ENCODE measurements around the gene PTPRC. TPM values are rescaled to one million over a fixed set of nuclear protein-coding genes. Genes with fewer than 3 reads are reported as not detected.

PTPRC gene
- total RNA-seq, 1 experiment from 2014 or later = 1.4 TPM

GRCh38 chr1:198772626-198773025 is 133.8 kb downstream of the PTPRC start:
- H3K27ac ChIP-seq (ENCODE audit: low read length) = no peak overlapping the region
- in situ Hi-C loops (cut with HindIII; ENCODE audit: low pct_unique_long_range_greater_than_20kb, low sequenced_read_pairs) (no loop called here), intact Hi-C loops (cut with micrococcal nuclease; ENCODE audit: unreplicated experiment) (loop anchor here (5.0 kb wide), 3 partner anchors 165 to 780 kb away; no protein-coding TSS in a partner anchor)
- ChIA-PET POLR2A (no interaction called here), CTCF (no interaction called here)
- no peaks in the 10 kb centered on the region for H3K9me3 ChIP-seq (ENCODE audit: control insufficient read depth, insufficient read depth, low read depth, low read length)
- ATAC-seq (no peak), DNase-seq (ENCODE audit: low read depth, low spot score) (no peak)
- H3K4me1 ChIP-seq (ENCODE audit: control insufficient read depth, insufficient read depth, low read length) = no peaks in the 10 kb centered on the region
- H3K36me3 ChIP-seq (ENCODE audit: control insufficient read depth, insufficient read depth, low read length) = no peaks in the 10 kb centered on the region
- H3K4me3 ChIP-seq (ENCODE audit: low read depth in 2 of 2, low read length in 2 of 2) = no peak overlapping the region
- no TSS peak for BruUV-seq (replicated peaks)
- no peak for TF ChIP-seq POLR2AphosphoS5 (IDR thresholded peaks at IDR 0.05; ENCODE audit: low read depth, low read length)
- TF ChIP-seq, protein P1, sequence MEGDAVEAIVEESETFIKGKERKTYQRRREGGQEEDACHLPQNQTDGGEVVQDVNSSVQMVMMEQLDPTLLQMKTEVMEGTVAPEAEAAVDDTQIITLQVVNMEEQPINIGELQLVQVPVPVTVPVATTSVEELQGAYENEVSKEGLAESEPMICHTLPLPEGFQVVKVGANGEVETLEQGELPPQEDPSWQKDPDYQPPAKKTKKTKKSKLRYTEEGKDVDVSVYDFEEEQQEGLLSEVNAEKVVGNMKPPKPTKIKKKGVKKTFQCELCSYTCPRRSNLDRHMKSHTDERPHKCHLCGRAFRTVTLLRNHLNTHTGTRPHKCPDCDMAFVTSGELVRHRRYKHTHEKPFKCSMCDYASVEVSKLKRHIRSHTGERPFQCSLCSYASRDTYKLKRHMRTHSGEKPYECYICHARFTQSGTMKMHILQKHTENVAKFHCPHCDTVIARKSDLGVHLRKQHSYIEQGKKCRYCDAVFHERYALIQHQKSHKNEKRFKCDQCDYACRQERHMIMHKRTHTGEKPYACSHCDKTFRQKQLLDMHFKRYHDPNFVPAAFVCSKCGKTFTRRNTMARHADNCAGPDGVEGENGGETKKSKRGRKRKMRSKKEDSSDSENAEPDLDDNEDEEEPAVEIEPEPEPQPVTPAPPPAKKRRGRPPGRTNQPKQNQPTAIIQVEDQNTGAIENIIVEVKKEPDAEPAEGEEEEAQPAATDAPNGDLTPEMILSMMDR (IDR thresholded peaks at IDR 0.05) = no peak
- TF ChIP-seq TCF7L2 (IDR thresholded peaks at IDR 0.05; ENCODE audit: low read depth, low read length) = no peak
- TF ChIP-seq SIN3A (IDR thresholded peaks at IDR 0.05; ENCODE audit: borderline replicate concordance, insufficient read depth, low read depth, low read length) = no peak
- TF ChIP-seq, protein P2, sequence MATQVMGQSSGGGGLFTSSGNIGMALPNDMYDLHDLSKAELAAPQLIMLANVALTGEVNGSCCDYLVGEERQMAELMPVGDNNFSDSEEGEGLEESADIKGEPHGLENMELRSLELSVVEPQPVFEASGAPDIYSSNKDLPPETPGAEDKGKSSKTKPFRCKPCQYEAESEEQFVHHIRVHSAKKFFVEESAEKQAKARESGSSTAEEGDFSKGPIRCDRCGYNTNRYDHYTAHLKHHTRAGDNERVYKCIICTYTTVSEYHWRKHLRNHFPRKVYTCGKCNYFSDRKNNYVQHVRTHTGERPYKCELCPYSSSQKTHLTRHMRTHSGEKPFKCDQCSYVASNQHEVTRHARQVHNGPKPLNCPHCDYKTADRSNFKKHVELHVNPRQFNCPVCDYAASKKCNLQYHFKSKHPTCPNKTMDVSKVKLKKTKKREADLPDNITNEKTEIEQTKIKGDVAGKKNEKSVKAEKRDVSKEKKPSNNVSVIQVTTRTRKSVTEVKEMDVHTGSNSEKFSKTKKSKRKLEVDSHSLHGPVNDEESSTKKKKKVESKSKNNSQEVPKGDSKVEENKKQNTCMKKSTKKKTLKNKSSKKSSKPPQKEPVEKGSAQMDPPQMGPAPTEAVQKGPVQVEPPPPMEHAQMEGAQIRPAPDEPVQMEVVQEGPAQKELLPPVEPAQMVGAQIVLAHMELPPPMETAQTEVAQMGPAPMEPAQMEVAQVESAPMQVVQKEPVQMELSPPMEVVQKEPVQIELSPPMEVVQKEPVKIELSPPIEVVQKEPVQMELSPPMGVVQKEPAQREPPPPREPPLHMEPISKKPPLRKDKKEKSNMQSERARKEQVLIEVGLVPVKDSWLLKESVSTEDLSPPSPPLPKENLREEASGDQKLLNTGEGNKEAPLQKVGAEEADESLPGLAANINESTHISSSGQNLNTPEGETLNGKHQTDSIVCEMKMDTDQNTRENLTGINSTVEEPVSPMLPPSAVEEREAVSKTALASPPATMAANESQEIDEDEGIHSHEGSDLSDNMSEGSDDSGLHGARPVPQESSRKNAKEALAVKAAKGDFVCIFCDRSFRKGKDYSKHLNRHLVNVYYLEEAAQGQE (IDR thresholded peaks at IDR 0.05; ENCODE audit: insufficient read depth in 1 of 2, low read depth in 2 of 2, low read length in 1 of 2) = no peak
- no peaks in the 10 kb centered on the region for H3K27me3 ChIP-seq (ENCODE audit: control insufficient read depth, insufficient read depth, low read length)

- Histone ChIP-seq H3K4me1 (ENCODE audit: control insufficient read depth, insufficient read depth, low read length) (no peaks in the 10 kb centered on the region), H3K4me3 (ENCODE audit: low read depth in 2 of 2, low read length in 2 of 2) (no peak overlapping the region), H3K27me3 (ENCODE audit: control insufficient read depth, insufficient read depth, low read length) (no peaks in the 10 kb centered on the region), H3K9me3 (ENCODE audit: control insufficient read depth, insufficient read depth, low read depth, low read length) (no peaks in the 10 kb centered on the region), H3K36me3 (ENCODE audit: control insufficient read depth, insufficient read depth, low read length) (no peaks in the 10 kb centered on the region), H3K27ac (ENCODE audit: low read length) (no peak overlapping the region)
- POLR2A ChIA-PET = no interaction called here
- TF ChIP-seq SIN3A (IDR thresholded peaks at IDR 0.05; ENCODE audit: borderline replicate concordance, insufficient read depth, low read depth, low read length) (no peak), TCF7L2 (IDR thresholded peaks at IDR 0.05; ENCODE audit: low read depth, low read length) (no peak), POLR2AphosphoS5 (IDR thresholded peaks at IDR 0.05; ENCODE audit: low read depth, low read length) (no peak)
- TF ChIP-seq, protein P2 (IDR thresholded peaks at IDR 0.05; ENCODE audit: insufficient read depth in 1 of 2, low read depth in 2 of 2, low read length in 1 of 2) = no peak
- TF ChIP-seq, protein P1 (IDR thresholded peaks at IDR 0.05) = no peak
- in situ Hi-C loops (cut with HindIII; ENCODE audit: low pct_unique_long_range_greater_than_20kb, low sequenced_read_pairs) (no loop called here), intact Hi-C loops (cut with micrococcal nuclease; ENCODE audit: unreplicated experiment) (loop anchor here (5.0 kb wide), 3 partner anchors 164 to 779 kb away; no protein-coding TSS in a partner anchor)
- no peak for DNase-seq (ENCODE audit: low read depth, low spot score)
- CTCF ChIA-PET = no interaction called here
- no TSS peak for BruUV-seq (replicated peaks)
- no peak for ATAC-seq
Observed at GRCh38 chr1:198773030-198773429, 134.2 kb downstream of the PTPRC start.
